Esophagus muscularis mucosa (tissue), 4 donors: ENCODE data around the gene MAP1A.

ENCODE experiments used
- CTCF ChIP-seq, 3 experiments: fragments of 200-600 bp in 2 of 3; fragments of 450-650 bp in 1 of 3; sonication (generic) in 2 of 3; IDR thresholded peaks; one replicate each; pipeline ENCODE4 v1.5.1; 2017 to 2019; ENCODE audit warnings: antibody characterized with exemption in 3 of 3, mild to moderate bottlenecking in 2 of 3, moderate library complexity in 1 of 3
- EP300 ChIP-seq: sonication (generic); formaldehyde crosslinking; IDR thresholded peaks from one replicate; pipeline ENCODE4 v1.6.1; 2017; ENCODE audit warnings: antibody characterized with exemption
- POLR2A ChIP-seq: fragments of 450-650 bp; IDR thresholded peaks from one replicate; pipeline ENCODE4 v1.6.1; 2017; ENCODE audit warnings: antibody characterized with exemption, moderate library complexity, mild to moderate bottlenecking, low read depth
- POLR2AphosphoS5 ChIP-seq, 2 donors: sonication (generic); formaldehyde crosslinking; IDR thresholded peaks; one replicate each; pipeline ENCODE4 v1.6.1; 2017; ENCODE audit warnings: antibody characterized with exemption in 2 of 2

- TF ChIP-seq POLR2A (no peak), CTCF (IDR thresholded peaks at IDR 0.05) (no peak), POLR2AphosphoS5 (IDR thresholded peaks at IDR 0.05) (no peak), EP300 (no peak)
Measured at GRCh38 chr15:43529587-43530345, 12.4 kb downstream of the MAP1A start.
